Endothelial cell of umbilical vein (primary cell): ENCODE results near the gene DNM2. TPM values are rescaled to one million over a fixed set of nuclear protein-coding genes. Genes with fewer than 3 reads are reported as not detected.

Experiments used
- BruUV-seq: library from RNA; stranded (reverse); fragments of 400-500 nt; replicated peaks from 2 replicates; lab custom pipeline; 2021; lab: Mats Ljungman, UMichigan
- CTCF ChIA-PET: fragments of 300-600, 350-600 bp; sonication (Branson Sonifier 250); formaldehyde crosslinking; loops from one replicate; lab custom pipeline; 2021; ENCODE audit warnings: antibody characterized with exemption, inconsistent platforms; lab: Charles Lee
- POLR2A ChIA-PET: fragments of 300-600, 350-600 bp; sonication (Branson Sonifier 250); formaldehyde crosslinking; loops from one replicate; lab custom pipeline; 2021; ENCODE audit warnings: antibody characterized with exemption, inconsistent platforms; lab: Charles Lee
- DNase-seq: peaks from one replicate; pipeline ENCODE4 v3.0.0-alpha.2; 2011; ENCODE audit warnings: low read depth, low spot score
- FAIRE-seq: peaks from 2 replicates; lab custom pipeline; 2011; peaks lifted over from hg19 to GRCh38; lab: Jason Lieb, UNC
- H2AFZ ChIP-seq: 2 replicates; pipeline ENCODE4 v1.6.0; 2012; ENCODE audit warnings: low read depth, low read length, control low read depth, inconsistent platforms
- H3K27ac ChIP-seq: 2 replicates; pipeline ENCODE4 v1.5.1; 2011; ENCODE audit warnings: low read depth, mild to moderate bottlenecking, control low read depth, low read length, moderate library complexity; ENCODE audit not compliant: insufficient read depth
- H3K27me3 ChIP-seq, 2 experiments: 2 replicates each; pipeline versions ENCODE4 v1.6.0 to v1.6.1; 2011; ENCODE audit warnings: low read length in 2 of 2, mixed read lengths in 1 of 2; ENCODE audit not compliant: control insufficient read depth in 2 of 2, insufficient read depth in 2 of 2
- H3K36me3 ChIP-seq, 2 experiments: 2 replicates in 1 of 2; 3 replicates in 1 of 2; pipeline ENCODE4 v1.5.1; 2011; ENCODE audit warnings: low read length in 2 of 2, mild to moderate bottlenecking in 1 of 2, moderate library complexity in 1 of 2; ENCODE audit not compliant: control insufficient read depth in 2 of 2, insufficient read depth in 2 of 2; ENCODE audit errors: extremely low read depth in 1 of 2
- H3K4me1 ChIP-seq: 3 replicates; pipeline ENCODE4 v1.5.1; 2011; ENCODE audit warnings: mild to moderate bottlenecking, low read length; ENCODE audit not compliant: control insufficient read depth, insufficient read depth; ENCODE audit errors: extremely low read depth
- H3K4me2 ChIP-seq: 2 replicates; pipeline ENCODE4 v1.6.1; 2011; ENCODE audit warnings: low read length, control low read depth, mixed read lengths; ENCODE audit not compliant: insufficient read depth
- H3K4me3 ChIP-seq, 3 experiments: fragments of 200-600 bp in 1 of 3; sonication (generic), shearing (Covaris generic) in 1 of 3; replicated peaks in 1 of 3; 2 replicates each; pipeline ENCODE4 v1.5.1; 2011 to 2016; ENCODE audit warnings: control low read depth in 3 of 3, low read length in 3 of 3, mild to moderate bottlenecking in 2 of 3, inconsistent platforms in 1 of 3, low read depth in 1 of 3, moderate library complexity in 1 of 3; ENCODE audit not compliant: insufficient read depth in 1 of 3
- H3K79me2 ChIP-seq: 2 replicates; pipeline ENCODE4 v1.6.0; 2012; ENCODE audit warnings: low read length, inconsistent platforms; ENCODE audit not compliant: control insufficient read depth, insufficient read depth
- H3K9ac ChIP-seq: replicated peaks from 2 replicates; pipeline ENCODE3; 2011; ENCODE audit warnings: low read length, control low read depth; ENCODE audit not compliant: insufficient read depth; ENCODE audit errors: extremely low read depth
- H3K9me1 ChIP-seq: replicated peaks from 3 replicates; pipeline ENCODE4 v1.6.0; 2011; ENCODE audit warnings: mild to moderate bottlenecking, low read length; ENCODE audit not compliant: control insufficient read depth, insufficient read depth; ENCODE audit errors: extremely low read depth
- H3K9me3 ChIP-seq: replicated peaks from 2 replicates; pipeline ENCODE4 v1.5.1; 2012; ENCODE audit warnings: low read length, inconsistent platforms; ENCODE audit not compliant: control insufficient read depth, insufficient read depth
- H4K20me1 ChIP-seq: replicated peaks from 2 replicates; pipeline ENCODE3; 2011; ENCODE audit warnings: mild to moderate bottlenecking, low read length; ENCODE audit not compliant: control insufficient read depth, insufficient read depth; ENCODE audit errors: extremely low read depth
- CTCF ChIP-seq, 2 donors: IDR thresholded peaks; 1 replicate in 1 of 2; 2 replicates in 1 of 2; pipeline ENCODE4 v1.5.1; 2011; ENCODE audit warnings: low read length in 2 of 2, mild to moderate bottlenecking in 2 of 2, moderate library complexity in 2 of 2, control low read depth in 1 of 2, inconsistent platforms in 1 of 2, low read depth in 1 of 2; ENCODE audit not compliant: insufficient read depth in 1 of 2; ENCODE audit errors: extremely low read depth in 1 of 2
- EZH2 ChIP-seq: IDR thresholded peaks from 2 replicates; pipeline ENCODE4 v1.6.1; 2012; ENCODE audit warnings: borderline replicate concordance, low read depth, mild to moderate bottlenecking, moderate library complexity, low read length, inconsistent platforms; ENCODE audit not compliant: severe bottlenecking
- FOS ChIP-seq: IDR thresholded peaks from 2 replicates; pipeline ENCODE4 v1.6.1; 2011; ENCODE audit warnings: mild to moderate bottlenecking, low read length, moderate library complexity, borderline replicate concordance; ENCODE audit not compliant: insufficient read depth
- GATA2 ChIP-seq: IDR thresholded peaks from 2 replicates; pipeline ENCODE4 v1.7.0; 2011; ENCODE audit warnings: low read depth, mild to moderate bottlenecking, moderate library complexity, mixed read lengths, low read length; ENCODE audit not compliant: insufficient read length, insufficient read depth
- JUN ChIP-seq: IDR thresholded peaks from 2 replicates; pipeline ENCODE4 v1.6.1; 2011; ENCODE audit warnings: borderline replicate concordance, low read depth; ENCODE audit not compliant: insufficient read length, insufficient read depth
- MAX ChIP-seq: IDR thresholded peaks from 2 replicates; pipeline ENCODE4 v1.6.1; 2011; ENCODE audit not compliant: insufficient read depth, insufficient read length
- MYC ChIP-seq: IDR thresholded peaks from one replicate; pipeline ENCODE4 v1.6.1; 2011; ENCODE audit warnings: mild to moderate bottlenecking, low read depth, low read length
- POLR2A ChIP-seq: IDR thresholded peaks from 2 replicates; pipeline ENCODE4 v1.6.1; 2012; ENCODE audit warnings: low read depth, mild to moderate bottlenecking, control low read depth, low read length
- POLR2AphosphoS5 ChIP-seq: IDR thresholded peaks from 2 replicates; pipeline ENCODE4 v1.6.1; 2012; ENCODE audit warnings: low read depth, mild to moderate bottlenecking, control low read depth, low read length, moderate library complexity; ENCODE audit not compliant: insufficient read depth
- dilution Hi-C: fragments of 300-500 bp; cut with MboI; formaldehyde crosslinking; loops from one replicate; pipeline ENCODE4 v1.15.0; 2019; ENCODE audit warnings: low sequenced_read_pairs; ENCODE audit not compliant: extremely low pct_ligation_motif_present
- intact Hi-C: fragments of 100-400 bp; cut with micrococcal nuclease; formaldehyde crosslinking; loops from one replicate; pipeline ENCODE4 v1.10.0; 2022
- polyA plus RNA-seq, 4 experiments: library from polyadenylated mRNA; depleted of rRNA in 3 of 4; stranded (reverse) in 3 of 4; unstranded in 1 of 4; fragments of >200 nt; gene quantifications; 2 replicates each; pipeline versions ENCODE4 v1.2.1 to v1.2.3, GENCODE V29; 2011 to 2012; ENCODE audit warnings: missing spikeins in 1 of 4
- total RNA-seq: library from RNA; stranded (reverse); gene quantifications from 2 replicates; pipeline ENCODE4 v1.2.3, GENCODE V29; 2021

DNM2 gene
- total and polyA plus RNA-seq, 2 donors (not counting 3 experiments of a cell fraction or from before 2014, with no cell fraction given) = 81.8 to 175 TPM

DNA sequence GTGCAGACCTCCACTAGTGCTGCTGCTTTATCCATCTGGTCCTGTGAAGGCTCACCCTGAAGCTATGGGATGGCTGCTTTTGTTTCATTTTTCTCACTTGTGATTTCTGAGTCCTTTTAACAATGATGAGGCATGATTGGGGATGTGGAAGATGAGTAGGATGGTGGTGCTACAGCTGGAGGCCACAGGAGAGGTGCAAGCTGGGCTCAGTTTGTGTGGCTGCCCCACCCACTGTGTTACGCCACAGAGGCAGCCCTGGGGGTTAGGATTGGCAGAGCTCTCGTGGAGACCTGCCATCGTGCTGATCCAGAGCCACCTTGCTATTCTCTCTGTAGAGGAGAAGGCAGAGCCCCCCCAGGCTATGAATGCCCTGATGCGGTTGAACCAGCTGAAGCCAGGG lies 36.2 kb upstream of the DNM2 start:
- Histone ChIP-seq H3K9me3 (no peaks in the 10 kb centered on the region), H3K4me3 (no peak overlapping the region), H3K4me1 (no peaks in the 10 kb centered on the region), H3K9me1 (no peaks in the 10 kb centered on the region), H3K9ac (no peak overlapping the region), H3K79me2 (peaks cover 13% of the 10 kb centered on the region), H2AFZ (no peak overlapping the region), H3K27ac (no peak overlapping the region), H3K27me3 (no peaks in the 10 kb centered on the region), H3K4me2 (no peak overlapping the region), H4K20me1 (no peaks in the 10 kb centered on the region), H3K36me3 (peaks cover 51 to 78% of the 10 kb centered on the region in 2 experiments)
- DNase-seq = no peak
- no peak for FAIRE-seq
- ChIA-PET POLR2A (no interaction called here), CTCF (interaction anchor here (1.3 to 2.4 kb wide), 3 partner anchors 9 to 37 kb away, joined by 4 to 7 read pairs (median 5); no protein-coding TSS in a partner anchor)
- BruUV-seq = TSS peak; percentile 0
- no peak for TF ChIP-seq FOS
- no peak for TF ChIP-seq POLR2A
- no peak for TF ChIP-seq POLR2AphosphoS5
- TF ChIP-seq MAX = no peak
- TF ChIP-seq EZH2 = no peak
- no peak for TF ChIP-seq JUN
- TF ChIP-seq GATA2 = no peak
- no peak for TF ChIP-seq MYC
- no peak for TF ChIP-seq CTCF (IDR thresholded peaks at IDR 0.05; ENCODE audit: extremely low read depth in 1 of 2, insufficient read depth in 1 of 2, low read depth in 1 of 2, low read length in 2 of 2)
- dilution Hi-C loops = no loop called here
- intact Hi-C loops = no loop called here
